SK-N-SH (cell line): ENCODE results near the gene GCSAML.
A peak's percentile ranks its signal among the peaks of the same experiment; 100 is the strongest.

Experiments used
- EP300 ChIP-seq, 2 experiments: IDR thresholded peaks; 2 replicates each; pipeline versions ENCODE4 v1.4.0 to v1.6.1; 2012; ENCODE audit warnings: borderline replicate concordance in 1 of 2, low read depth in 1 of 2, low read length in 1 of 2
- RFX5 ChIP-seq: IDR thresholded peaks from 2 replicates; pipeline ENCODE4 v1.6.1; 2012; ENCODE audit warnings: mild to moderate bottlenecking, improper control_type of control experiment, low read length
- TF ChIP-seq, protein P1 (sequence below): fragments of 200-600 bp; sonication (generic); IDR thresholded peaks from 2 replicates; pipeline ENCODE4 v1.6.1; 2017; ENCODE audit warnings: antibody characterized with exemption, mild to moderate bottlenecking, moderate library complexity
- TF ChIP-seq, protein P2 (sequence below): IDR thresholded peaks from 2 replicates; pipeline ENCODE4 v1.4.0; 2012; ENCODE audit warnings: low read depth, borderline replicate concordance

DNA sequence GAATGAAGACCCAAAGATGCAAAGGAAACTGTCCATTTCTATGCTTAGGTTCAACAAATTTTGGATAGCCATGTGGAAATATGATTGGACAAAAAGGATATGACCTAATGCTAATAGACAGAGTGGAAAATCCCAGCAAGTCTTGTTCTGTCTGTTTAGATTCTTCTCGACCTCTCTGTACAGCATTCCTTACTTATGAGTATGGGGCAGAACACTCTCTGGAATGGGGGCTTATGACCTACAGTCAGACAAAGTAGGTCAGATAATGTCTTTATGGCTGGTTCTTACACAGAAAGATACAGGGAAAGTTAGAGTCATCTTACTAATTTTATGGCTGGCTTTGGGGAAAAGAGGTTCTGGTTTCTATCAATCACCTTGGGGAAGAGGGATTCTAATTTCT is 2.8 kb downstream of the GCSAML start:
- TF ChIP-seq, protein P1, sequence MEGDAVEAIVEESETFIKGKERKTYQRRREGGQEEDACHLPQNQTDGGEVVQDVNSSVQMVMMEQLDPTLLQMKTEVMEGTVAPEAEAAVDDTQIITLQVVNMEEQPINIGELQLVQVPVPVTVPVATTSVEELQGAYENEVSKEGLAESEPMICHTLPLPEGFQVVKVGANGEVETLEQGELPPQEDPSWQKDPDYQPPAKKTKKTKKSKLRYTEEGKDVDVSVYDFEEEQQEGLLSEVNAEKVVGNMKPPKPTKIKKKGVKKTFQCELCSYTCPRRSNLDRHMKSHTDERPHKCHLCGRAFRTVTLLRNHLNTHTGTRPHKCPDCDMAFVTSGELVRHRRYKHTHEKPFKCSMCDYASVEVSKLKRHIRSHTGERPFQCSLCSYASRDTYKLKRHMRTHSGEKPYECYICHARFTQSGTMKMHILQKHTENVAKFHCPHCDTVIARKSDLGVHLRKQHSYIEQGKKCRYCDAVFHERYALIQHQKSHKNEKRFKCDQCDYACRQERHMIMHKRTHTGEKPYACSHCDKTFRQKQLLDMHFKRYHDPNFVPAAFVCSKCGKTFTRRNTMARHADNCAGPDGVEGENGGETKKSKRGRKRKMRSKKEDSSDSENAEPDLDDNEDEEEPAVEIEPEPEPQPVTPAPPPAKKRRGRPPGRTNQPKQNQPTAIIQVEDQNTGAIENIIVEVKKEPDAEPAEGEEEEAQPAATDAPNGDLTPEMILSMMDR: no peak
- TF ChIP-seq, protein P2, sequence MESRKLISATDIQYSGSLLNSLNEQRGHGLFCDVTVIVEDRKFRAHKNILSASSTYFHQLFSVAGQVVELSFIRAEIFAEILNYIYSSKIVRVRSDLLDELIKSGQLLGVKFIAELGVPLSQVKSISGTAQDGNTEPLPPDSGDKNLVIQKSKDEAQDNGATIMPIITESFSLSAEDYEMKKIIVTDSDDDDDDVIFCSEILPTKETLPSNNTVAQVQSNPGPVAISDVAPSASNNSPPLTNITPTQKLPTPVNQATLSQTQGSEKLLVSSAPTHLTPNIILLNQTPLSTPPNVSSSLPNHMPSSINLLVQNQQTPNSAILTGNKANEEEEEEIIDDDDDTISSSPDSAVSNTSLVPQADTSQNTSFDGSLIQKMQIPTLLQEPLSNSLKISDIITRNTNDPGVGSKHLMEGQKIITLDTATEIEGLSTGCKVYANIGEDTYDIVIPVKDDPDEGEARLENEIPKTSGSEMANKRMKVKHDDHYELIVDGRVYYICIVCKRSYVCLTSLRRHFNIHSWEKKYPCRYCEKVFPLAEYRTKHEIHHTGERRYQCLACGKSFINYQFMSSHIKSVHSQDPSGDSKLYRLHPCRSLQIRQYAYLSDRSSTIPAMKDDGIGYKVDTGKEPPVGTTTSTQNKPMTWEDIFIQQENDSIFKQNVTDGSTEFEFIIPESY: no peak
- TF ChIP-seq RFX5 (no peak), EP300 (IDR thresholded peaks at IDR 0.05; ENCODE audit: borderline replicate concordance in 1 of 2, low read depth in 1 of 2, low read length in 1 of 2) (0 out of 4 replicates have a peak, but pooled peaks of 1 of the 2 experiments have one; percentile 26)
